Stomach (tissue), 9 donors: Measurements from ENCODE around the gene SLC35D2. TPM values are rescaled to one million over a fixed set of nuclear protein-coding genes. Genes with fewer than 3 reads are reported as not detected.
A peak's percentile ranks its signal among the peaks of the same experiment; 100 is the strongest.

Experiments used
- DNase-seq, 2 donors: peaks; one replicate each; pipeline versions ENCODE4 v3.0.0 to v3.0.0-alpha.2; 2013 to 2019
- H3K27ac ChIP-seq, 5 donors: fragments of 200-600 bp in 4 of 5; sonication (generic) in 4 of 5; one replicate each; pipeline ENCODE4 v1.5.1; 2013 to 2019; ENCODE audit warnings: mild to moderate bottlenecking in 1 of 5, moderate library complexity in 1 of 5
- H3K27me3 ChIP-seq, 3 donors: fragments of 200-600 bp; sonication (generic); one replicate each; pipeline ENCODE4 v1.5.1; 2017 to 2019; ENCODE audit warnings: mixed run types in 1 of 3
- H3K36me3 ChIP-seq, 4 donors: fragments of 200-600 bp; sonication (generic); 1 replicate in 3 of 4; 2 replicates in 1 of 4; pipeline ENCODE4 v1.5.1; 2016 to 2019
- H3K4me1 ChIP-seq, 4 donors: fragments of 200-600 bp; sonication (generic); one replicate each; pipeline ENCODE4 v1.5.1; 2016 to 2019
- H3K4me3 ChIP-seq, 4 donors: fragments of 200-600 bp; sonication (generic) in 3 of 4; one replicate each; pipeline ENCODE4 v1.5.1; 2016 to 2019; ENCODE audit warnings: mild to moderate bottlenecking in 1 of 4
- H3K9me3 ChIP-seq, 4 donors: fragments of 200-600 bp; sonication (generic); one replicate each; pipeline ENCODE4 v1.5.1; 2016 to 2019
- CTCF ChIP-seq, 7 experiments: fragments of 450-650 bp in 4 of 7; fragments of 200-600 bp in 3 of 7; sonication (generic) in 3 of 7; IDR thresholded peaks; one replicate each; pipeline ENCODE4 v1.5.1; 2016 to 2019; ENCODE audit warnings: antibody characterized with exemption in 7 of 7, control low read depth in 2 of 7, mild to moderate bottlenecking in 1 of 7
- EP300 ChIP-seq: sonication (generic); formaldehyde crosslinking; IDR thresholded peaks from one replicate; pipeline ENCODE4 v1.6.1; 2017; ENCODE audit warnings: antibody characterized with exemption
- POLR2A ChIP-seq, 4 donors: fragments of 450-650 bp; IDR thresholded peaks; one replicate each; pipeline ENCODE4 v1.6.1; 2016; ENCODE audit warnings: antibody characterized with exemption in 4 of 4, control low read depth in 2 of 4, mild to moderate bottlenecking in 1 of 4, moderate library complexity in 1 of 4
- POLR2AphosphoS5 ChIP-seq, 3 donors: sonication (generic); formaldehyde crosslinking; IDR thresholded peaks; one replicate each; pipeline ENCODE4 v1.6.1; 2016; ENCODE audit warnings: antibody characterized with exemption in 3 of 3
- WGBS, 5 donors: extraction: QIAGEN DNeasy Blood & Tissue Kit in 3 of 5; methylation state at CpG; one replicate each; pipeline versions ENCODE4 v1.1.5 to v1.1.7; 2013 to 2018; 5-methylcytosine and 5-hydroxymethylcytosine counted together
- intact Hi-C: fragments of 100-400 bp; cut with DNase I; formaldehyde crosslinking; loops from one replicate; pipeline ENCODE4 v1.15.1; 2023; ENCODE audit warnings: low total_unique reads
- polyA plus RNA-seq, 3 donors: library from polyadenylated mRNA; stranded (reverse); fragments of 200-250 nt; gene quantifications; one replicate each; pipeline ENCODE4 v1.2.3, GENCODE V29; 2013
- total RNA-seq, 5 donors: library from RNA; depleted of rRNA; stranded (reverse); fragments of >200 nt; gene quantifications; one replicate each; pipeline versions ENCODE4 v1.1.0 to v1.2.3, GENCODE V29; 2014 to 2016
- donor health status: healthy with polysubstance abuse.
- donor health status: Bipolar disorder and iron deficiency.
- donor health status: healthy.

Gene SLC35D2
- total and polyA plus RNA-seq, 8 donors, result 13.8 to 43.3 (median 22.4) TPM

- H3K9me3 ChIP-seq, result no peaks in the 10 kb centered on the region
- no peak for DNase-seq
- peak overlapping the region in 4 of 5 donors; percentile 98 to 100 (median 99) for H3K27ac ChIP-seq
- peaks cover 19 to 40% (median 32%) of the 10 kb centered on the region in 4 donors for H3K4me1 ChIP-seq
- TF ChIP-seq EP300 (no peak), POLR2AphosphoS5 (IDR thresholded peaks at IDR 0.05) (no peak), POLR2A (IDR thresholded peaks at IDR 0.05) (no peak), CTCF (IDR thresholded peaks at IDR 0.05) (no peak)
- peak overlapping the region; percentile 78 to 95 (median 91) for H3K4me3 ChIP-seq
- no peaks in the 10 kb centered on the region for H3K27me3 ChIP-seq
- intact Hi-C loops, result no loop called here
- WGBS, 5 donors, result 19 to 47% (median 40%) methylated on average over 2 of the region's 2 CpGs
- H3K36me3 ChIP-seq, result no peaks in the 10 kb centered on the region
Measured at GRCh38 chr9:96419691-96419969, 36.1 kb upstream of the SLC35D2 start.

- peak; percentile 74 to 90 for DNase-seq
- Histone ChIP-seq H3K9me3 (no peaks in the 10 kb centered on the region), H3K36me3 (no peaks in the 10 kb centered on the region), H3K4me3 (peak overlapping the region; percentile 78 to 95 (median 91)), H3K27ac (peak overlapping the region; percentile 98 to 100 (median 99)), H3K4me1 (peaks cover 19 to 40% (median 35%) of the 10 kb centered on the region in 4 donors), H3K27me3 (no peaks in the 10 kb centered on the region)
- WGBS, 5 donors, result 0% methylated on average over 16 to 58 of the region's 58 CpGs
- intact Hi-C loops, result no loop called here
- TF ChIP-seq CTCF (IDR thresholded peaks at IDR 0.05) (no peak), EP300 (no peak), POLR2A (IDR thresholded peaks at IDR 0.05) (peak in 1 of 4 donors; percentile 36), POLR2AphosphoS5 (IDR thresholded peaks at IDR 0.05) (peak; percentile 35 to 83 (median 78))
Measured at GRCh38 chr9:96418920-96419690, 35.6 kb upstream of the SLC35D2 start.

- Histone ChIP-seq H3K27me3 (no peaks in the 10 kb centered on the region), H3K27ac (peak within 1 kb of the TSS; percentile 98 to 100 (median 99)), H3K36me3 (no peaks in the 10 kb centered on the region), H3K4me1 (peaks cover 19 to 48% (median 35%) of the 10 kb centered on the region in 4 donors), H3K9me3 (no peaks in the 10 kb centered on the region), H3K4me3 (peak within 1 kb of the TSS; percentile 78 to 95 (median 91))
- DNase-seq, result peak; percentile 97 to 99
- WGBS, 5 donors, result 0 to 1% (median 1%) methylated on average over 32 to 100 of the region's 100 CpGs
- TF ChIP-seq POLR2A (IDR thresholded peaks at IDR 0.05), result peak in 1 of 4 donors; percentile 13
- peak in 2 of 3 donors; percentile 51 to 77 for TF ChIP-seq POLR2AphosphoS5 (IDR thresholded peaks at IDR 0.05)
- TF ChIP-seq EP300, result no peak
- TF ChIP-seq CTCF (IDR thresholded peaks at IDR 0.05), result no peak
- intact Hi-C loops, result no loop called here
Measured at GRCh38 chr9:96418083-96418919, 34.8 kb upstream of the SLC35D2 start, which contains the start of gene ZNF367. Gene ZNF367 (minus strand): TSS chr9:96418370. CDS start chr9:96418032, 338 bp downstream.

DNA sequence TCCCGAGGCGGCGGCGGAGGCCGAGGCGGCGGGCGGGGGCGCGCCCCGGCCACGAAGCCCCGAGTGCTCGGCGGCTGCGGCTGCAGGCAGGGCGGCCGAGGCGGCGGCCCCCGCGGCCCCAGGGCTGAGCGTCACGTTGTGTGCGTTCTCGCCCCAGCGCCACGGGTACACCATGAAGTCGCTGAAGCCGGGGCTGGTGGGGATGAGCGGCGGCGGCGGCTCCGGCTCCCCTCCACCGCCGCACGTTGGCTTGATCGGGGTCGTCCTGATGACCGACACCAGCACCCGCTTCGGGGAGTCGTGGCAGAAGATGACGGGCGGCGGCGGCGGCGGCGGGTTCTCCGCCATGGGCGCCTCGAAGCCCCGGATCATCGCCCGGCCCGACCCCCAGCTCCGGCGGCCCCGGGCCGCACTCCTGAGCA lies 34.2 kb upstream of the SLC35D2 start:
- no peak for TF ChIP-seq EP300
- no peak for TF ChIP-seq POLR2A (IDR thresholded peaks at IDR 0.05)
- no peak for TF ChIP-seq POLR2AphosphoS5 (IDR thresholded peaks at IDR 0.05)
- TF ChIP-seq CTCF (IDR thresholded peaks at IDR 0.05), result no peak
- DNase-seq, result no peak
- Histone ChIP-seq H3K4me3 (peak overlapping the region; percentile 78 to 95 (median 91)), H3K4me1 (peaks cover 19 to 48% (median 35%) of the 10 kb centered on the region in 4 donors), H3K36me3 (no peaks in the 10 kb centered on the region), H3K9me3 (no peaks in the 10 kb centered on the region), H3K27me3 (no peaks in the 10 kb centered on the region), H3K27ac (peak overlapping the region; percentile 98 to 100 (median 99))
- 0 to 3% (median 0%) methylated on average over 8 to 62 of the region's 62 CpGs for WGBS, 5 donors
- intact Hi-C loops, result no loop called here
